Endothelial cell of umbilical vein (primary cell): ENCODE measurements around the gene SYNPR. TPM values are rescaled to one million over a fixed set of nuclear protein-coding genes. Genes with fewer than 3 reads are reported as not detected.

Experiments used
- BruUV-seq: library from RNA; stranded (reverse); fragments of 400-500 nt; replicated peaks from 2 replicates; lab custom pipeline; 2021; lab: Mats Ljungman, UMichigan
- CTCF ChIA-PET: fragments of 300-600, 350-600 bp; sonication (Branson Sonifier 250); formaldehyde crosslinking; loops from one replicate; lab custom pipeline; 2021; ENCODE audit warnings: antibody characterized with exemption, inconsistent platforms; lab: Charles Lee
- POLR2A ChIA-PET: fragments of 300-600, 350-600 bp; sonication (Branson Sonifier 250); formaldehyde crosslinking; loops from one replicate; lab custom pipeline; 2021; ENCODE audit warnings: antibody characterized with exemption, inconsistent platforms; lab: Charles Lee
- DNase-seq: peaks from one replicate; pipeline ENCODE4 v3.0.0-alpha.2; 2011; ENCODE audit warnings: low read depth, low spot score
- FAIRE-seq: peaks from 2 replicates; lab custom pipeline; 2011; peaks lifted over from hg19 to GRCh38; lab: Jason Lieb, UNC
- H2AFZ ChIP-seq: 2 replicates; pipeline ENCODE4 v1.6.0; 2012; ENCODE audit warnings: low read depth, low read length, control low read depth, inconsistent platforms
- H3K27ac ChIP-seq: 2 replicates; pipeline ENCODE4 v1.5.1; 2011; ENCODE audit warnings: low read depth, mild to moderate bottlenecking, control low read depth, low read length, moderate library complexity; ENCODE audit not compliant: insufficient read depth
- H3K27me3 ChIP-seq, 2 experiments: 2 replicates each; pipeline versions ENCODE4 v1.6.0 to v1.6.1; 2011; ENCODE audit warnings: low read length in 2 of 2, mixed read lengths in 1 of 2; ENCODE audit not compliant: control insufficient read depth in 2 of 2, insufficient read depth in 2 of 2
- H3K36me3 ChIP-seq, 2 experiments: 2 replicates in 1 of 2; 3 replicates in 1 of 2; pipeline ENCODE4 v1.5.1; 2011; ENCODE audit warnings: low read length in 2 of 2, mild to moderate bottlenecking in 1 of 2, moderate library complexity in 1 of 2; ENCODE audit not compliant: control insufficient read depth in 2 of 2, insufficient read depth in 2 of 2; ENCODE audit errors: extremely low read depth in 1 of 2
- H3K4me1 ChIP-seq: 3 replicates; pipeline ENCODE4 v1.5.1; 2011; ENCODE audit warnings: mild to moderate bottlenecking, low read length; ENCODE audit not compliant: control insufficient read depth, insufficient read depth; ENCODE audit errors: extremely low read depth
- H3K4me2 ChIP-seq: 2 replicates; pipeline ENCODE4 v1.6.1; 2011; ENCODE audit warnings: low read length, control low read depth, mixed read lengths; ENCODE audit not compliant: insufficient read depth
- H3K4me3 ChIP-seq, 3 experiments: fragments of 200-600 bp in 1 of 3; sonication (generic), shearing (Covaris generic) in 1 of 3; replicated peaks in 1 of 3; 2 replicates each; pipeline ENCODE4 v1.5.1; 2011 to 2016; ENCODE audit warnings: control low read depth in 3 of 3, low read length in 3 of 3, mild to moderate bottlenecking in 2 of 3, inconsistent platforms in 1 of 3, low read depth in 1 of 3, moderate library complexity in 1 of 3; ENCODE audit not compliant: insufficient read depth in 1 of 3
- H3K79me2 ChIP-seq: 2 replicates; pipeline ENCODE4 v1.6.0; 2012; ENCODE audit warnings: low read length, inconsistent platforms; ENCODE audit not compliant: control insufficient read depth, insufficient read depth
- H3K9ac ChIP-seq: replicated peaks from 2 replicates; pipeline ENCODE3; 2011; ENCODE audit warnings: low read length, control low read depth; ENCODE audit not compliant: insufficient read depth; ENCODE audit errors: extremely low read depth
- H3K9me1 ChIP-seq: replicated peaks from 3 replicates; pipeline ENCODE4 v1.6.0; 2011; ENCODE audit warnings: mild to moderate bottlenecking, low read length; ENCODE audit not compliant: control insufficient read depth, insufficient read depth; ENCODE audit errors: extremely low read depth
- H3K9me3 ChIP-seq: replicated peaks from 2 replicates; pipeline ENCODE4 v1.5.1; 2012; ENCODE audit warnings: low read length, inconsistent platforms; ENCODE audit not compliant: control insufficient read depth, insufficient read depth
- H4K20me1 ChIP-seq: replicated peaks from 2 replicates; pipeline ENCODE3; 2011; ENCODE audit warnings: mild to moderate bottlenecking, low read length; ENCODE audit not compliant: control insufficient read depth, insufficient read depth; ENCODE audit errors: extremely low read depth
- EZH2 ChIP-seq: IDR thresholded peaks from 2 replicates; pipeline ENCODE4 v1.6.1; 2012; ENCODE audit warnings: borderline replicate concordance, low read depth, mild to moderate bottlenecking, moderate library complexity, low read length, inconsistent platforms; ENCODE audit not compliant: severe bottlenecking
- FOS ChIP-seq: IDR thresholded peaks from 2 replicates; pipeline ENCODE4 v1.6.1; 2011; ENCODE audit warnings: mild to moderate bottlenecking, low read length, moderate library complexity, borderline replicate concordance; ENCODE audit not compliant: insufficient read depth
- GATA2 ChIP-seq: IDR thresholded peaks from 2 replicates; pipeline ENCODE4 v1.7.0; 2011; ENCODE audit warnings: low read depth, mild to moderate bottlenecking, moderate library complexity, mixed read lengths, low read length; ENCODE audit not compliant: insufficient read length, insufficient read depth
- JUN ChIP-seq: IDR thresholded peaks from 2 replicates; pipeline ENCODE4 v1.6.1; 2011; ENCODE audit warnings: borderline replicate concordance, low read depth; ENCODE audit not compliant: insufficient read length, insufficient read depth
- MYC ChIP-seq: IDR thresholded peaks from one replicate; pipeline ENCODE4 v1.6.1; 2011; ENCODE audit warnings: mild to moderate bottlenecking, low read depth, low read length
- POLR2A ChIP-seq: IDR thresholded peaks from 2 replicates; pipeline ENCODE4 v1.6.1; 2012; ENCODE audit warnings: low read depth, mild to moderate bottlenecking, control low read depth, low read length
- POLR2AphosphoS5 ChIP-seq: IDR thresholded peaks from 2 replicates; pipeline ENCODE4 v1.6.1; 2012; ENCODE audit warnings: low read depth, mild to moderate bottlenecking, control low read depth, low read length, moderate library complexity; ENCODE audit not compliant: insufficient read depth
- dilution Hi-C: fragments of 300-500 bp; cut with MboI; formaldehyde crosslinking; loops from one replicate; pipeline ENCODE4 v1.15.0; 2019; ENCODE audit warnings: low sequenced_read_pairs; ENCODE audit not compliant: extremely low pct_ligation_motif_present
- intact Hi-C: fragments of 100-400 bp; cut with micrococcal nuclease; formaldehyde crosslinking; loops from one replicate; pipeline ENCODE4 v1.10.0; 2022
- polyA plus RNA-seq, 4 experiments: library from polyadenylated mRNA; depleted of rRNA in 3 of 4; stranded (reverse) in 3 of 4; unstranded in 1 of 4; fragments of >200 nt; gene quantifications; 2 replicates each; pipeline versions ENCODE4 v1.2.1 to v1.2.3, GENCODE V29; 2011 to 2012; ENCODE audit warnings: missing spikeins in 1 of 4
- total RNA-seq: library from RNA; stranded (reverse); gene quantifications from 2 replicates; pipeline ENCODE4 v1.2.3, GENCODE V29; 2021
- TF ChIP-seq, protein P1 (sequence below): IDR thresholded peaks from 2 replicates; pipeline ENCODE4 v1.6.1; 2011; ENCODE audit not compliant: insufficient read depth, insufficient read length
- TF ChIP-seq, protein P2 (sequence below), 2 donors: IDR thresholded peaks; 1 replicate in 1 of 2; 2 replicates in 1 of 2; pipeline ENCODE4 v1.5.1; 2011; ENCODE audit warnings: low read length in 2 of 2, mild to moderate bottlenecking in 2 of 2, moderate library complexity in 2 of 2, control low read depth in 1 of 2, inconsistent platforms in 1 of 2, low read depth in 1 of 2; ENCODE audit not compliant: insufficient read depth in 1 of 2; ENCODE audit errors: extremely low read depth in 1 of 2

The SYNPR gene
- total and polyA plus RNA-seq, 2 donors (not counting 3 experiments of a cell fraction or from before 2014, with no cell fraction given): not detected

DNA sequence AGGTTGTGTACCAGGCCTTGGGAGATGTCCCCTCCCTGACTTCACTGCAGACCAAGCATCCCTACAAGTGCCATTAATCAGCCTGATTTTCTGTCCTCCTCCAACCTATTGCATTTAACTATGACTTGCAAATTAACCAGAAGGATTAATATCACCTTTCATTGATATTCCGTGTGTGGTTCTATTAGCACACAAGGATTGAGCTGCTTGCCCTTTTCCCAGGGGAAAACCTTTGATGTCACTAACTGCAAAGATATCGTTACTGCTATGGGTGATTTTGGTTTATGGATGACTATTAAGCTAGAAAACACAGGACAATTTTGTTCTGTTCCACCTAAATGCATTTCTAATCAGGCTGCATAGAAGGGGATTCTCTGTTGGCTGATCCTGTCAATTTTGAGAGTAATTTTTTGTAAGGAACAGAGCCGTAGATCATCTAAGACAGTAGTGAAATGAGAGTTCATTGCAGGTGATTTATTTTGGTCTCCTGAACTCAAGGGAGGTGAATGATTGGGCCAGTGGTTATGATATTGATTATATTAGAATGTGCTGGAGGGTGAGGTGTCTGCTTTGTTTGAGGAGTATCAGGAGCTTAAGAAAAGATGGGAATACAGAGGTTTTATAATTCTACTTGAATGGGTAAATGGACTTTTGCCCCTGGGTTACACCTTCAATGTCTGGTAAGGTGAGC, 196.9 kb downstream of the SYNPR start:
- Histone ChIP-seq H3K9ac (no peak overlapping the region), H2AFZ (no peak overlapping the region), H3K27ac (no peak overlapping the region), H3K9me1 (no peaks in the 10 kb centered on the region), H3K4me2 (no peak overlapping the region), H3K79me2 (no peaks in the 10 kb centered on the region), H3K9me3 (no peaks in the 10 kb centered on the region), H3K4me1 (no peaks in the 10 kb centered on the region), H3K4me3 (no peak overlapping the region), H4K20me1 (no peaks in the 10 kb centered on the region), H3K36me3 (no peaks in the 10 kb centered on the region), H3K27me3 (no peaks in the 10 kb centered on the region)
- FAIRE-seq (no peak), DNase-seq (no peak)
- intact Hi-C loops (no loop called here), dilution Hi-C loops (no loop called here)
- ChIA-PET POLR2A (no interaction called here), CTCF (interaction anchor here (0.6 kb wide), 1 partner anchor 24 kb away, joined by 4 read pairs; no protein-coding TSS in a partner anchor)
- no peak for TF ChIP-seq MYC
- TF ChIP-seq JUN: no peak
- TF ChIP-seq, protein P1, sequence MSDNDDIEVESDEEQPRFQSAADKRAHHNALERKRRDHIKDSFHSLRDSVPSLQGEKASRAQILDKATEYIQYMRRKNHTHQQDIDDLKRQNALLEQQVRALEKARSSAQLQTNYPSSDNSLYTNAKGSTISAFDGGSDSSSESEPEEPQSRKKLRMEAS: no peak
- TF ChIP-seq POLR2A: no peak
- no peak for TF ChIP-seq EZH2
- TF ChIP-seq GATA2: no peak
- no TSS peak for BruUV-seq

DNA sequence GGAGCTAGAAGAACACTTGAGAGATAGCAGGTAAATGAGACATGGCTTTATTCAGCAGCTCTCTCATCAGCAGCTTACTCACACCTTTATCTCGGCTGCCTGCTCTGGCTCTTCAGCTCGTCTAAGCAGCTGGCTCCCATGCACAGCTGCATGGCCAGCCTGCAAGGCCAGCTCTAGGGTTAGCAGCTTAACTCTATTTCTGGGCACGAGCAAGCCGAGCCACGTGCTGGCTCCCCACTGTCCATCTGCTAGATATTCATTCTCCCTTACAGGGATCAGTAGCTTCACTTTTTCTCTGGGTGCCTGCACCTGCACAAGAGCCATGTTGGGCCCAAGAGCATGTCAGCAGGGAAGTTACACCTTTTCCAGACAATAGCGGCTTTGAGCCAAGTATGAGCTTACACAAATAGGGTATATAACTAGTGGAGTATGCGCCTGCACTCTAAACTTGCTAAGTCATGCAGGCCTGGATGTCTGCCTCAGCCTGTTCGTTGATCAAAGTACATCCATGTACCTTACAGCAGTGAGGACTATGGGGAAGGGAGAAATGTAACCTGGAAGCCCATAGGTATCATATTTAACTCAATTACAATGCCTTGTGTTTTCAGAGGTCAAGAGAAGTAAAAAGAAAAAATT, 199.5 kb downstream of the SYNPR start:
- BruUV-seq: no TSS peak
- H3K36me3 ChIP-seq: no peaks in the 10 kb centered on the region
- no peak overlapping the region for H3K4me2 ChIP-seq
- CTCF ChIA-PET: no interaction called here
- FAIRE-seq (no peak), DNase-seq (no peak)
- H3K27ac ChIP-seq: no peak overlapping the region
- POLR2A ChIA-PET: no interaction called here
- intact Hi-C loops: no loop called here
- H3K4me1 ChIP-seq: no peaks in the 10 kb centered on the region
- no peaks in the 10 kb centered on the region for H3K79me2 ChIP-seq
- H3K9me1 ChIP-seq: no peaks in the 10 kb centered on the region
- dilution Hi-C loops: no loop called here
- no peaks in the 10 kb centered on the region for H3K9me3 ChIP-seq
- no peak for TF ChIP-seq GATA2
- TF ChIP-seq JUN: no peak
- TF ChIP-seq MYC: no peak
- TF ChIP-seq FOS: no peak
- no peak for TF ChIP-seq POLR2A
- TF ChIP-seq, protein P1: no peak
- TF ChIP-seq POLR2AphosphoS5: no peak
- TF ChIP-seq, protein P2, sequence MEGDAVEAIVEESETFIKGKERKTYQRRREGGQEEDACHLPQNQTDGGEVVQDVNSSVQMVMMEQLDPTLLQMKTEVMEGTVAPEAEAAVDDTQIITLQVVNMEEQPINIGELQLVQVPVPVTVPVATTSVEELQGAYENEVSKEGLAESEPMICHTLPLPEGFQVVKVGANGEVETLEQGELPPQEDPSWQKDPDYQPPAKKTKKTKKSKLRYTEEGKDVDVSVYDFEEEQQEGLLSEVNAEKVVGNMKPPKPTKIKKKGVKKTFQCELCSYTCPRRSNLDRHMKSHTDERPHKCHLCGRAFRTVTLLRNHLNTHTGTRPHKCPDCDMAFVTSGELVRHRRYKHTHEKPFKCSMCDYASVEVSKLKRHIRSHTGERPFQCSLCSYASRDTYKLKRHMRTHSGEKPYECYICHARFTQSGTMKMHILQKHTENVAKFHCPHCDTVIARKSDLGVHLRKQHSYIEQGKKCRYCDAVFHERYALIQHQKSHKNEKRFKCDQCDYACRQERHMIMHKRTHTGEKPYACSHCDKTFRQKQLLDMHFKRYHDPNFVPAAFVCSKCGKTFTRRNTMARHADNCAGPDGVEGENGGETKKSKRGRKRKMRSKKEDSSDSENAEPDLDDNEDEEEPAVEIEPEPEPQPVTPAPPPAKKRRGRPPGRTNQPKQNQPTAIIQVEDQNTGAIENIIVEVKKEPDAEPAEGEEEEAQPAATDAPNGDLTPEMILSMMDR (IDR thresholded peaks at IDR 0.05; ENCODE audit: extremely low read depth in 1 of 2, insufficient read depth in 1 of 2, low read depth in 1 of 2, low read length in 2 of 2): no peak
- TF ChIP-seq EZH2: no peak
- H3K9ac ChIP-seq: no peak overlapping the region
- no peaks in the 10 kb centered on the region for H3K27me3 ChIP-seq
- H2AFZ ChIP-seq: no peak overlapping the region
- H4K20me1 ChIP-seq: no peaks in the 10 kb centered on the region
- H3K4me3 ChIP-seq: no peak overlapping the region
